B cell (primary cell): ENCODE results near the gene MRPL1. TPM values are rescaled to one million over a fixed set of nuclear protein-coding genes. Genes with fewer than 3 reads are reported as not detected.

ENCODE experiments used
- ATAC-seq: fragments of 200-7000 bp; cut with Tn5 transposase; one replicate; pipeline ENCODE4 v1.10.0; 2021; ENCODE audit warnings: low read depth, mild to moderate bottlenecking, moderate number of reproducible peaks, moderate library complexity
- CTCF ChIA-PET: fragments of 350-600 bp; sonication (Branson Sonifier 250); formaldehyde crosslinking; loops from one replicate; lab custom pipeline; 2021; ENCODE audit warnings: antibody characterized with exemption, inconsistent platforms; lab: Charles Lee
- POLR2A ChIA-PET: fragments of 350-600 bp; sonication (Branson Sonifier 250); formaldehyde crosslinking; loops from one replicate; lab custom pipeline; 2021; ENCODE audit warnings: antibody characterized with exemption; lab: Charles Lee
- DNase-seq: peaks from one replicate; pipeline ENCODE4 v3.0.0; 2013
- H2AFZ ChIP-seq: 2 replicates; pipeline ENCODE4 v1.6.1; 2012; ENCODE audit warnings: mild to moderate bottlenecking, low read depth, low read length; ENCODE audit not compliant: insufficient read depth, poor library complexity, severe bottlenecking
- H3K27ac ChIP-seq, 2 donors: 1 replicate in 1 of 2; 2 replicates in 1 of 2; pipeline ENCODE4 v1.5.1; 2012 to 2013; ENCODE audit warnings: low read length in 2 of 2, mild to moderate bottlenecking in 2 of 2, moderate library complexity in 1 of 2
- H3K27me3 ChIP-seq, 4 experiments: fragments of 200-600 bp in 1 of 4; sonication (generic) in 1 of 4; replicated peaks in 1 of 4; 1 replicate in 2 of 4; 2 replicates in 2 of 4; pipeline versions ENCODE4 v1.6.1 to v1.7.0; 2013 to 2016; ENCODE audit warnings: low read length in 3 of 4, mild to moderate bottlenecking in 2 of 4, mixed read lengths in 1 of 4, moderate library complexity in 1 of 4; ENCODE audit not compliant: insufficient read depth in 4 of 4, control insufficient read depth in 3 of 4; ENCODE audit errors: control extremely low read depth in 1 of 4
- H3K36me3 ChIP-seq, 2 experiments: replicated peaks in 1 of 2; 1 replicate in 1 of 2; 2 replicates in 1 of 2; pipeline versions ENCODE4 v1.6.1 to v1.7.1; 2013; ENCODE audit warnings: low read length in 1 of 2; ENCODE audit not compliant: insufficient read depth in 2 of 2, control insufficient read depth in 1 of 2; ENCODE audit errors: control extremely low read depth in 1 of 2, extremely low read depth in 1 of 2
- H3K4me1 ChIP-seq, 2 donors: fragments of 200-600 bp in 1 of 2; sonication (generic) in 1 of 2; 1 replicate in 1 of 2; 2 replicates in 1 of 2; pipeline versions ENCODE4 v1.5.1 to v1.6.1; 2013 to 2017; ENCODE audit warnings: low read length in 2 of 2; ENCODE audit not compliant: control insufficient read depth in 2 of 2, insufficient read depth in 2 of 2
- H3K4me2 ChIP-seq: replicated peaks from 2 replicates; pipeline ENCODE3; 2012; ENCODE audit warnings: mild to moderate bottlenecking, low read depth, low read length; ENCODE audit not compliant: poor library complexity, severe bottlenecking
- H3K4me3 ChIP-seq, 5 experiments: fragments of 200-600 bp in 1 of 5; sonication (generic) in 1 of 5; 1 replicate in 3 of 5; 2 replicates in 2 of 5; pipeline versions ENCODE4 v1.5.1 to v1.7.0; 2011 to 2016; ENCODE audit warnings: low read length in 4 of 5, mild to moderate bottlenecking in 4 of 5, low read depth in 2 of 5, control low read depth in 1 of 5, moderate library complexity in 1 of 5; ENCODE audit not compliant: insufficient read depth in 1 of 5; ENCODE audit errors: control extremely low read depth in 1 of 5, extremely low read depth in 1 of 5
- H3K79me2 ChIP-seq: fragments of 200-600 bp; sonication (generic); one replicate; pipeline ENCODE4 v1.6.0; 2016; ENCODE audit warnings: low read length; ENCODE audit not compliant: control insufficient read depth, insufficient read depth
- H3K9ac ChIP-seq: fragments of 200-600 bp; sonication (generic); 2 replicates; pipeline ENCODE4 v1.6.1; 2017; ENCODE audit warnings: mild to moderate bottlenecking, low read length, moderate library complexity
- H3K9me3 ChIP-seq, 3 donors: one replicate each; pipeline versions ENCODE4 v1.6.1 to v1.7.1; 2013; ENCODE audit warnings: low read length in 2 of 3; ENCODE audit not compliant: control insufficient read depth in 2 of 3, insufficient read depth in 1 of 3; ENCODE audit errors: control extremely low read depth in 1 of 3
- H4K20me1 ChIP-seq: 2 replicates; pipeline ENCODE4 v1.6.0; 2012; ENCODE audit warnings: mild to moderate bottlenecking, low read length; ENCODE audit not compliant: insufficient read depth, control insufficient read depth, poor library complexity, severe bottlenecking
- H3K27ac Mint-ChIP-seq: one replicate; pipeline ENCODE4 v1.8.0; 2021; ENCODE audit warnings: mixed read lengths
- H3K27me3 Mint-ChIP-seq: one replicate; pipeline ENCODE4 v1.8.0; 2021; ENCODE audit warnings: mixed read lengths
- H3K4me1 Mint-ChIP-seq: one replicate; pipeline ENCODE4 v1.8.0; 2021; ENCODE audit warnings: mixed read lengths
- H3K4me3 Mint-ChIP-seq: one replicate; pipeline ENCODE4 v1.8.0; 2021; ENCODE audit warnings: mixed read lengths
- H3K9me3 Mint-ChIP-seq: one replicate; pipeline ENCODE4 v1.8.0; 2022; ENCODE audit warnings: mixed read lengths; ENCODE audit not compliant: insufficient read depth
- CTCF ChIP-seq: fragments of 200-600 bp; IDR thresholded peaks from one replicate; pipeline ENCODE4 v1.8.0; 2022; ENCODE audit warnings: antibody characterized with exemption, mild to moderate bottlenecking
- EZH2 ChIP-seq: IDR thresholded peaks from 2 replicates; pipeline ENCODE4 v1.6.1; 2012; ENCODE audit warnings: borderline replicate concordance, low read depth, mild to moderate bottlenecking, moderate library complexity, low read length; ENCODE audit not compliant: insufficient read depth, poor library complexity, severe bottlenecking
- WGBS: methylation state at CpG from one replicate; pipeline ENCODE4 v1.1.5; 2013; ENCODE audit warnings: missing lambda C conversion rate; ENCODE audit not compliant: insufficient coverage; 5-methylcytosine and 5-hydroxymethylcytosine counted together
- intact Hi-C: fragments of 100-400 bp; cut with micrococcal nuclease; formaldehyde crosslinking; loops from one replicate; pipeline ENCODE4 v1.10.0; 2022
- polyA plus RNA-seq: library from polyadenylated mRNA; depleted of rRNA; stranded (reverse); fragments of >200 nt; gene quantifications from 2 replicates; pipeline ENCODE4 v1.2.3, GENCODE V29; 2012
- total RNA-seq, 2 donors: library from RNA; stranded (reverse); fragments of 120-200 nt in 1 of 2; gene quantifications; 1 replicate in 1 of 2; 2 replicates in 1 of 2; pipeline versions ENCODE4 v1.2.3 to v1.2.4, GENCODE V29; 2013 to 2022

The MRPL1 gene
- total and polyA plus RNA-seq, 2 donors (not counting 1 experiment from before 2014, with no cell fraction given) = 22.3 to 23.3 TPM

DNA sequence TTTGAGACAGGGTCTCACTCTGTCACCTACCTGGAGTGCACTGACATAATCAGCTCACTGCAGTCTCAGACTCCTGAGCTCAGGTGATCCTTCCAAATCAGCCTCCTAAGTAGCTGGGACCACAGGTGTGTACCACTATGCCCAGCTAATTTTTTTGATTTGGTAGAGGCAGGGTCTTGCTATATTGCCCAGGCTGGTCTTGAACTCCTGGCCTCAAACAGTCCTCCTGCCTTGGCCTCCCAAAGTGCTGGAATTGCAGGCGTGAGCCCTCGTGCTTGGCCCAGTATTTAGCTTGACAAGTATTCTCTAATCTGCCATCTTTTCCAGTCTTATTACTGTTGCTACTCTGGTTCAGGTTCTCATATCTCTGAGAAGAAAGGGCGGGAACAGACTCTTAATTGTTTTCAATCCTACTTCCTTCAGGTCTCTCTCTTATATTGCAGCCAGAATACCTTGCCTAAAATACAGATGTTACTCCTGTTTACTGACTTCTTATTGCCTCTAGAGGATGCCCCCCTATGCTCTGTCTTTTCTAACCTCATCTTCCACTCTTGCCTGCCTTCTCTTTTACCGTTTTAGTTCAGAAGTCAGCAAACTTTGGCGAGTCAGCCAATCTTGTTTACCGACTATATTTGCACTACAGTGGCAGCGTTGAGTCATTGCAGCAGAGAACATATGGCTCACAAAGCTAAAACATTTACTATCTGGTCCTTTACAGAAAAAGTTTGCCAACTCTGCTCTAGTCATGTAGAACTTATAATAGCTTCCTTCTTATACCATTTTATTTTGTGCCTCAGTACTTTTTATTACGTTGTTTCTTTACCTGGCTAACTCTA is 19.0 kb downstream of the MRPL1 start:
- Histone ChIP-seq H3K36me3 (peaks cover 0 to 43% of the 10 kb centered on the region in 2 experiments), H2AFZ (no peak overlapping the region), H3K79me2 (peaks cover 52% of the 10 kb centered on the region), H3K27me3 (no peaks in the 10 kb centered on the region), H3K4me3 (no peak overlapping the region), H3K27ac (no peak overlapping the region), H4K20me1 (peaks cover 6% of the 10 kb centered on the region), H3K9ac (no peak overlapping the region), H3K4me1 (no peaks in the 10 kb centered on the region), H3K9me3 (no peaks in the 10 kb centered on the region), H3K4me2 (no peak overlapping the region)
- intact Hi-C loops = no loop called here
- ATAC-seq (no peak), DNase-seq (no peak)
- no peaks in the 10 kb centered on the region for H3K4me1 Mint-ChIP-seq
- CTCF ChIA-PET = no interaction called here
- TF ChIP-seq CTCF (no peak), EZH2 (no peak)
- no peak overlapping the region for H3K4me3 Mint-ChIP-seq
- H3K9me3 Mint-ChIP-seq = no peaks in the 10 kb centered on the region
- POLR2A ChIA-PET = no interaction called here
- no peak overlapping the region for H3K27ac Mint-ChIP-seq
- 97% methylated on average over 7 of the region's 8 CpGs for WGBS
- no peaks in the 10 kb centered on the region for H3K27me3 Mint-ChIP-seq

DNA sequence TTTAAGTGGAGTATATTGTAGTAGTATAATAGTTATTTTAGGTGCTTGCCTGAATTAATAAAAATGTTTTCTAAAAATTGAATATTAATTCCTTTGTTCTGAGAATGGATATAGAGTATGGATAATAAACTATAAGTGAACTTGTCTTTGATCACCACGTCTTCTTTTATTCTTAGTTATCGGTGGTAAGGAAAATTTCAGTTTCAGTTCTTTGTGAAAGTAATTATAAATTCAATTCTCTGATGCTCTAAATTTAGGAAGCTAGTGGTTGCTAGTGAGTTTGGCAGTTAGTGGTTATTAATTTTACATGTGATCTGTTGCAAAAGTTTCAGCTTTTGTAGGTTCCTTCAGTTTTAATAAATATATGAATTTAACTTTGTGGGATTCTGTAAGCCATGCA is 30.8 kb downstream of the MRPL1 start:
- ATAC-seq = peak; percentile 24
- peak overlapping the region; percentile 39 for H3K4me3 Mint-ChIP-seq

More for the DNA sequence above, 30.8 kb downstream of the MRPL1 start:
- Mint-ChIP-seq H3K4me1 (peaks cover 35% of the 10 kb centered on the region), H3K27me3 (no peaks in the 10 kb centered on the region), H3K9me3 (no peaks in the 10 kb centered on the region), H3K27ac (no peak overlapping the region)
- Histone ChIP-seq H4K20me1 (no peaks in the 10 kb centered on the region), H3K9ac (peak overlapping the region; percentile 44), H3K4me2 (peak overlapping the region; percentile 56), H3K27me3 (no peaks in the 10 kb centered on the region), H3K27ac (peak overlapping the region in 1 of 2 donors; percentile 40), H3K4me1 (peaks cover 9 to 15% of the 10 kb centered on the region in 2 donors), H3K9me3 (no peaks in the 10 kb centered on the region), H3K4me3 (peak overlapping the region in 2 of 5 experiments; percentile 6 to 49), H2AFZ (peak overlapping the region; percentile 34), H3K79me2 (peaks cover 24% of the 10 kb centered on the region), H3K36me3 (peaks cover 0 to 12% of the 10 kb centered on the region in 2 experiments)
- ChIA-PET POLR2A (interaction anchor here (0.6 kb wide), 1 partner anchor 16 kb away, joined by 3 read pairs; no protein-coding TSS in a partner anchor), CTCF (interaction anchor here (0.9 kb wide), 1 partner anchor 73 kb away, joined by 3 read pairs; no protein-coding TSS in a partner anchor)
- DNase-seq = peak; percentile 33
- no CpG with 5 or more reads among the region's 2 CpGs for WGBS
- no peak for TF ChIP-seq EZH2
- TF ChIP-seq CTCF = no peak
- intact Hi-C loops = no loop called here
